ENCODE data around the gene COQ6.
"Not testable (repeated sequence)": the region's sequence is repeated elsewhere in the genome, so short reads cannot be mapped to it uniquely, and the experiment has no call there.

COQ6 gene

GRCh38 chr14:73949752-73950734 is at the start of gene COQ6, which contains the start of gene FAM161B:
Gene COQ6 (plus strand): TSS chr14:73950302. CDS start chr14:73950333, 31 bp downstream.
Gene FAM161B (minus strand): TSS chr14:73950094. CDS start chr14:73950026, 68 bp downstream.
- DNase-seq, result peak; percentile 97

GRCh38 chr14:73903028-73903427 is 47.1 kb upstream of the COQ6 start:
- DNase-seq, result no peak

- no peak for DNase-seq
These were observed 40.4 kb upstream of the COQ6 start for GRCh38 chr14:73909681-73910080.

- DNase-seq, result no peak
These were observed 36.8 kb upstream of the COQ6 start for GRCh38 chr14:73913256-73913655.

DNA sequence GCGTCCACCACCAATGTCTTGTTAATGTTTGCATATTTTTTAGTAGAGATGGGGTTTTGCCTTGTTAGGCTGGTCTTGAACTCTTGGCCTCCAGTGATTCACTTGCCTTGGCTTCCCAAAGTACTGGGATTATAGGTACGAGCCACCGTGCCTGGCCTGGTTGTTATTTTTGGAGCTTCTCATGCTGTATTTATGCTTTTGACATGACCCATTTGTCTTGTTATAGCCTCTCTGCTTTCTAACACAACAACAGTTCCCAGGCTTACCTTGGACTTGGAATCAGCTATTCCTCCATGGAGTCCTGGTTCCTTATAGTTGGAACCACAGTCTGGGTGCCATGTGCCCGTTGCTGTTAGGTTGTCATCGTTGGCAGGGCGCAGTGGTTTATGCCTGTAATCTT is 33.8 kb upstream of the COQ6 start:
- no peak for DNase-seq

- DNase-seq, result not testable (repeated sequence)
These were observed 30.6 kb upstream of the COQ6 start for GRCh38 chr14:73919457-73919856.

DNA sequence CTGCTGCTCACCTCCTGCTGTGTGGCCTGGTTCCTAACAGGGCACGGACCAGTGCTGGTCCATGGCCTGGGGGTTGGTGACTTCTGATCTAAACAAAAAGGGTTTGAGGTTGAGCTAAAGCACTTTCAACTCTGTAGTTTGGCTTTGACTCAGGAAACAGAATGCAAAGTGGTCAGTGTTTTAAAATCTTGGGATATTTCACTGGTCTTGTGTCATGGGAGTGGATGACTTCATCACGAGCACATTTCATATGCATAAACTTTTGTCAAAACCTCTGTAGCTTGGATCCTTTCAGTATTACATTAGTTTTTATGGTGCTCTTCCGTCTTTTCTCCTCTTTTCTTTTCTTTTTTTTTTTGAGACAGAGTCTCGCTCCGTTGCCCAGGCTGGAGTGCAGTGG is 25.8 kb upstream of the COQ6 start:
- DNase-seq, result peak; percentile 19

DNA sequence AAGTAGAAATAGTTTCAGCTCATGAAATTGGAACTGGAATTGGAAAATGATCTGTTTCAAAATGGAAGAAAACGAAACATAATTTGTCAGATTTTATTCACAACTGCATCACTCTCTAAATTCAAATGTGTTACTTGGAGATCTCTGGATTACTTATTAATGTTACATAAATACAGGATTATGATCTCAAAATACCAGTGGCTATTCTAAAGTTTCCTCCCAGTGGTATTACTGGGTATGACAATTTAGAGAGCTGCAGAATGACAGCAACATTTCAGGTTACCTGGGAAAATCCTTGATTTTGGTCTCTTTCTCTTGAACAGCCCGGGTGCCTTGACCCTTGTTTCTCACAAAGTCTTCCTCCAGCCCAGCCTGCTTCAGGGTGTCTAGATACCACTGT is 14.4 kb upstream of the COQ6 start:
- no peak for DNase-seq

DNA sequence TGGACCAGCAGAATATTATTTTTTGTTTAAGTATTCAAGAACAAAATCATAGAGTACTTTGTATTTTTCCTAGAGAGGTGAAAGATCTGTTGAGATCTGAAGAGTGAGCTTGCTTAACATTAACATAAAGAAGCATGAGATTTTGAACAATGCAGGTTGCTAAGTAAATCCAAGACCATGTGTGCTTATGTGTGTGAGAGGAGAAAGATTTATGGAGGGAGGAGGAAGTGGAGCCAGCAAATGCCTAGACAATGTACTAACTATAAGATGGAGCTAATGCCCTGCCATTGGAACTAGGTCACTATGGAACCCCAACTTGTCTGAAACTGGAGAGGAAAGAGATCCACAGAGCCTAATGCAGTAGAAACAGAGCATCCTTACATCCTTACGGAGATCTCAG is 13.6 kb upstream of the COQ6 start:
- no peak for DNase-seq

GRCh38 chr14:73937012-73937411 is 13.1 kb upstream of the COQ6 start:
- no peak for DNase-seq

GRCh38 chr14:73942180-73942579 is 7.9 kb upstream of the COQ6 start:
- DNase-seq, result no peak

DNA sequence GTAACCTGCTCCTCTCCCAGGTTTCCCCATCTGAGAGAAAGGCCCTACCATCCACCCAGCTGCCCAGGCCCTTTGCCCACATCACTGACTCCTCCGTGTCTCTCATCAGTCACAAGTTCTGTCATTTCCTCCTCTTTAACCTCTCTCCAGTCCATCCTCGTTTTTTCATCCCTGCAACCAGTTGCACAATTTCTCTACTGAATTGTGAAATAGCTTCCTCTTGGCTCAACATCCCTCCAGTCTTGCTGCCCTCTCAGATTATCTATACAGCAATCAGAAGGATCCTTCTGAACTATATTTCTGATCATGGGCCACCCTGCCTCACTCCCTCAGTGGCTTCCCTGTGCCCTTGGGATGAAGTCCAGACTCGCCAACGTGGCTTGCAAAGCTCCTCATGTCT is 7.0 kb upstream of the COQ6 start:
- peak; percentile 86 for DNase-seq

DNA sequence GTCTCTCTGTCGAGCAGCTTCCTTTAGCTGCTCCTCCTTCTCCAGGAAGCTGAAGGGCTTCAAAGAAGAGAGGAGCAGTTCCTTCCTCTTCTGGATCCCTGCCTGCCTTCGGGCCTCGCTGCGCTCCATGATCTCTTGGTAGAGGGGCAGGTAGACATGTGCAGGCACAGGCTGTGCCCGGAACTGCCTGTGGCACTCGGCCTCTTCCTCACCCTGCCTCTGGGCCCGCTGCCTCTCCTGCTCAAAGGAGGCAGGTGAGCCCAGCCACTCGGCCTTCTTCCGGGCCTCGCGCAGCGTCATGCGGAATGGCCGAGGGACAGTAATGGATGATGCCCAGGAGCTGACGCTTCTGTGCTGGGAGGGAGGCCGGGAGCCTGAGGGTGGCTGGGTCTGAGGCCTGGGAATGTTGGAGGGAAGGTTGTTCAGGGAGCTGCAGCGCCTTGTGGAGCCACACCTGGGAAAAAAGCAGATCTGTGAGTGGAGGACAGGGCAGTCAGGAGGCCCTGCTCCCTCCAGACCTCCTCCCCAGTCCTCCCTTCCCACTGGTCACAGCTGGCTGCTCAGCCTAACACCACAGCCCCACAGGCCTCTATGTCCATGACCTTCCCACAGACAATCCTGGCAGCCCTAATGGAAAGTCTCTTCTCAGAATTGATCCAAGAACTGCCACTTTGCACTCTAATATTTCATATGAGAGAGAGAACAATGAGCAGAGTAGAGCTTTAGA is 5.5 kb upstream of the COQ6 start:
- DNase-seq, result no peak

DNA sequence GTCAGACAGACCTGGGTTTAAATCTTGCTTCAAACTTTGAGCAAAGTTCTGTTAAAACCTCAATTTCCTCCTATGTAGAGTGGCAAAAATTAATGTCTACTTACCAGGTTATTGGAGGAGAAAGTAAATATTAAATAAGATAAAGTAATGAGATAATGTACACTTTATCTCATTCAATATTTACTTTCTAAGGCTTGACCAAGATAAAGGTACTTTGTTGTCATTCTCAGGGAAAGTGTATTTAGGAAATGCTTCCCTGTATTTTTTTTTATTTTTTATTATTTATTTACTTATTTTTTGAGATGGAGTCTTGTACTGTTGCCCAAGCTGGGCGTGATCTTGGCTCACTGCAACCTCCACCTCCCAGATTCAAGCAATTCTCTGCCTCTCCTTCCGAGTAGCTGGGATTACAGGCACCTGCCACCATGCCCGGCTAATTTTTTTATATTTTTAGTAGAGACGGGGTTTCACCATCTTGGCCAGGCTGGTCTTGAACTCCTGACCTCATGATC is 4.9 kb upstream of the COQ6 start:
- DNase-seq, result no peak

DNA sequence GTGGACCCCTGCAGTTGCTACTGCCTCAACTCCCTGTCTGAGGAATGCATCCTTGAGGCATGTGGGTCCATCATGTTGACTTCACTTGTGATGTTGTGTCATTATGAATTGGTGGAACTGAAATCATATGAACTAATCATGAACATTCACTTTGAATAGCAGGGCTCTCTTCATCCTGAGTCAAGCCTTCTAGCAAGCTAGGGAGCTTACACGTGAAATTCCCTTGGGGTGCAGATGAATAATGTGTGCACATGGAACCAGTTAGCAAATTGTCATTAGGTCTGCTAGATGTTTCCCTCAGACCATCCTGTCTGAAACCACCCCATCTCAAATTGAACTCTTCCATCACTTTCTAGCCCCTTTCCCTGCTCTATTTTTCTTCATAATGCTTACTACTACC is 3.6 kb downstream of the COQ6 start:
- no peak for DNase-seq

DNA sequence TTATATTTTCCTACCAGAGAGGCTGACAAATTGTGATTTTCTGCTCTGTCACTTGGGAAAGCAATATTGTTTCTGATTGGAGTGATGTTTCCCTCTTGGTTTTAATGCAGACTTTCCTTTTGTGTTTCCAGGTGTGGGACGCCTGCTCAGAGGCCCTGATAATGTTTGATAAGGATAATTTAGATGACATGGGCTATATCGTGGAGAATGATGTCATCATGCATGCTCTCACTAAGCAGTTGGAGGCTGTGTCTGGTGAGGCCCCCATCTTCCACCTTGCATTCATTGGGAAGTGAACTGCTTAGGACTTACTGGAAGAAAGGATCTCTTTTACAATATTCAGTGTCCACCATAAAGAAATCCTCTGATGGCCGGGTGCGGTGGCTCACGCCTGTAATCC is 5.6 kb downstream of the COQ6 start:
- no peak for DNase-seq

- no peak for DNase-seq
These were observed 8.5 kb downstream of the COQ6 start for GRCh38 chr14:73958591-73958990.

- no peak for DNase-seq
These were observed 11.1 kb downstream of the COQ6 start for GRCh38 chr14:73961192-73961591.

- DNase-seq, result no peak
These were observed 15.1 kb downstream of the COQ6 start for GRCh38 chr14:73965216-73965615.

- DNase-seq, result no peak
These were observed 18.8 kb downstream of the COQ6 start for GRCh38 chr14:73968885-73969284.

DNA sequence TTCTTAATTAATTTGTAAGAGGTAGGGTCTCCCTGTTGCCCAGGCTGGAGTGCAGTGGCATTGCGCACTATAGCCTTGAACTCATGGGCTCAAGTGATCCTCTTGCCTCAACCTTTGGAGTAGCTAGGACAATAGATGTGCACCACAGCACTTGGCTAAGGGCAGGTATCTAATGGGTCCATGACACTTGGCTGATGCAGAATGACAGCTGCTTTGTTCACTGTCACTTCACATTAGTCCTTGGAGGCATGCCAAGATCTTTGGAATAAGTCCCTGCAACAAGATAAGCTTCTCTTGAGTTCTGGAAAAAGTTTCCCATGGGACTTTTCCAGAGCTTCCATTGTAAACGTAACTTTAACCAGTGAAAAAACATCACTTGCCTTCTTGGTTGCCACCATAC is 23.4 kb downstream of the COQ6 start:
- no peak for DNase-seq

- no peak for DNase-seq
These were observed 26.0 kb downstream of the COQ6 start for GRCh38 chr14:73976125-73976524.

GRCh38 chr14:73977896-73978295 is 27.8 kb downstream of the COQ6 start:
- DNase-seq, result no peak

DNA sequence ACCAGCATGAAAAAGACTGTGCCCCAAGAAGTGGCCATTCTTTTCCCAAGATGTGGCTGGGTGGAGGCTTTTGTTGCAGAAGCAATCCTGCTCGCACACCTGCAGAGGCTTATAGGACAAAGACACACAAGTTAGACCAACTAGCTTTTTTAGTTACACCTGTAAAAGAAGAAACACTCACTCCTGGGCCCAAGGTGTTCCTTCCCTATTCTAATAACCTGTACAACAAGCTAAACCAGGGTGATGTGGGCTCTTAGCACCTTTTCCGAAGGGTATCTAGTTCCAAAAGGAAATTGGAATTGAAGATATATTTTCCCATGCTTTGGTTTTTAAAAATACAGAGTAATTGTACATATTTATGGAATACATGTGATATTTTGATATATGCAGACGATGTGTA is 38.0 kb downstream of the COQ6 start:
- DNase-seq, result no peak

All from suppressor macrophage treated with lipopolysaccharide for 4 hours (primary cell).